ENCODE results near the gene LBHD2. TPM values are rescaled to one million over a fixed set of nuclear protein-coding genes. Genes with fewer than 3 reads are reported as not detected.

LBHD2 gene
- total RNA-seq, 6 experiments from 2014 or later: not detected

DNA sequence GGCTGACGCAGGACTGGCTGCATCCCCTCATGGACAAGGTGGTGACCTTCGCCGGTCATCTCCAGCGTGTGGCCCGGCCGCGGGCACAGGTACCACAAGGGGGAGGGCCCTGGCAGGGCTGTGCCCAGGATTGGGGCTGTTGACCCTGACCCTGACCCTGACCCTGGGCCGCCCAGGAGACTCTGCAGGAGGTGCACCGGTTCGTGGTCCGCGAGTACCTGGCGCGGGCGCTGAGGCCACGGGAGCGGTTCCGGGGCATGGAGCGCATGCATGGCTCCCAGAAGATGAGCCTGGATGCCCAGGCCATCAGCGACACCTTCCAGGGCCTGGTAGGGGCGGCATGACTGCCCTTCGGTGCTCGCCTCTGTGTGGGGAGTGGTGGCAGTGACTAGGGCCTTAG lies 23.4 kb downstream of the LBHD2 start:
- 87% methylated on average over 10 of the region's 23 CpGs for WGBS (ENCODE audit: insufficient coverage, low coverage, low lambda C conversion rate, missing lambda C conversion rate)
- TF ChIP-seq, protein P1, sequence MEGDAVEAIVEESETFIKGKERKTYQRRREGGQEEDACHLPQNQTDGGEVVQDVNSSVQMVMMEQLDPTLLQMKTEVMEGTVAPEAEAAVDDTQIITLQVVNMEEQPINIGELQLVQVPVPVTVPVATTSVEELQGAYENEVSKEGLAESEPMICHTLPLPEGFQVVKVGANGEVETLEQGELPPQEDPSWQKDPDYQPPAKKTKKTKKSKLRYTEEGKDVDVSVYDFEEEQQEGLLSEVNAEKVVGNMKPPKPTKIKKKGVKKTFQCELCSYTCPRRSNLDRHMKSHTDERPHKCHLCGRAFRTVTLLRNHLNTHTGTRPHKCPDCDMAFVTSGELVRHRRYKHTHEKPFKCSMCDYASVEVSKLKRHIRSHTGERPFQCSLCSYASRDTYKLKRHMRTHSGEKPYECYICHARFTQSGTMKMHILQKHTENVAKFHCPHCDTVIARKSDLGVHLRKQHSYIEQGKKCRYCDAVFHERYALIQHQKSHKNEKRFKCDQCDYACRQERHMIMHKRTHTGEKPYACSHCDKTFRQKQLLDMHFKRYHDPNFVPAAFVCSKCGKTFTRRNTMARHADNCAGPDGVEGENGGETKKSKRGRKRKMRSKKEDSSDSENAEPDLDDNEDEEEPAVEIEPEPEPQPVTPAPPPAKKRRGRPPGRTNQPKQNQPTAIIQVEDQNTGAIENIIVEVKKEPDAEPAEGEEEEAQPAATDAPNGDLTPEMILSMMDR (IDR thresholded peaks at IDR 0.05): peak in 1 of 4 donors; percentile 6
- no peak for TF ChIP-seq POLR2A (IDR thresholded peaks at IDR 0.05)
- no peaks in the 10 kb centered on the region for H3K9me3 ChIP-seq
- peaks cover 0 to 82% (median 28%) of the 10 kb centered on the region in 4 donors for H3K4me1 ChIP-seq
- peak overlapping the region in 1 of 3 donors; percentile 45 for H3K27ac ChIP-seq
- H3K4me3 ChIP-seq: no peak overlapping the region
- H3K27me3 ChIP-seq: no peaks in the 10 kb centered on the region
- DNase-seq (peak; percentile 70 to 92 (median 78)), ATAC-seq (peak; percentile 4 to 49 (median 35))
- intact Hi-C loops (cut with DNase I): loop anchor here (5.0 to 10.0 kb wide), 3 partner anchors 77 to 185 kb away; no protein-coding TSS in a partner anchor
- peaks cover 0 to under 1% (median 0%) of the 10 kb centered on the region in 4 donors for H3K36me3 ChIP-seq

DNA sequence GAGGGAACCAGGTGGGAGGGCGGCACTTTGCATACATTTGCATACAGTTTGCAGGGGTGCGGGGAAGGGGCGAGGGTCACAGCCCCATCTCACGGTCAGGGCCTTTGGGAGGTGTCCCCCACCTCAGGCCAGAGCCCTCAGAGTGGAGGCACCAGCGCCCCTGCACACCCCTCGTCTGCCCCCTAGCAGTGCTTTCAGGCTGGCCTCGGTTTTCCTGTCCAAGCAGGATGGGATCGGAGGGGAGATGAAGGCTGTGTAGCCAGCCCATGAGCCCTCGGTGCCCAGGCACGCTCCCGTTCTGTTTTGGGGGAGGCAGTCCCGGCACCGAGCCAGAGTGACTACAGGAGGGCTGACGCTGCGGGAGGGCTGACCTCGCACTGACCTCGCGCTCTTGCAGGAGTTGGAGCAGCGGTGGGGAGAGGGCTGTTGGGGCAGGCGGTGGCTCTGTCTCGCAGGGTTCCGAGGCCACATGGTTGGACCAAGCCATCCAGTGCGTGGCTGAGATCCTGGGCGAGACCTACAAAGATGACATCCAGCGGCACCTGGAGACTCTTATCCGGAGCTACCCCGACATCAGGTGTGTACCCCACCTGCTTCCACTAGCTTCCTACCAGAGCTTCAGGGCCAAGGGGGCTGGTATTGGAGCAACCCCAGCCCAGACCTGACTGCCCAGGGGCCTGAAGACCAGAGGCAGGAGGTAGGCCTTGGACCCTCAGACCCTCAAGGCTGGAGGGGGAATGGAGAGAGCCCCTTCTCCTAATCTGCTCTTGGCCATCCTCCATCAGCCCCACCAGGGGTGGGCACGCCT lies 24.1 kb downstream of the LBHD2 start:
- intact Hi-C loops (cut with DNase I): loop anchor here (5.0 to 10.0 kb wide), 3 partner anchors 77 to 184 kb away; no protein-coding TSS in a partner anchor
- 35% methylated on average over 7 of the region's 28 CpGs for WGBS (ENCODE audit: insufficient coverage, low coverage, low lambda C conversion rate, missing lambda C conversion rate)
- no peak for DNase-seq
- ATAC-seq: no peak
- H3K4me1 ChIP-seq: peaks cover 0 to 81% (median 28%) of the 10 kb centered on the region in 4 donors
- no peaks in the 10 kb centered on the region for H3K9me3 ChIP-seq
- TF ChIP-seq POLR2A (IDR thresholded peaks at IDR 0.05): no peak
- TF ChIP-seq, protein P1 (IDR thresholded peaks at IDR 0.05): no peak
- peak overlapping the region in 1 of 3 donors; percentile 45 for H3K27ac ChIP-seq
- H3K4me3 ChIP-seq: no peak overlapping the region
- no peaks in the 10 kb centered on the region for H3K36me3 ChIP-seq
- no peaks in the 10 kb centered on the region for H3K27me3 ChIP-seq

DNA sequence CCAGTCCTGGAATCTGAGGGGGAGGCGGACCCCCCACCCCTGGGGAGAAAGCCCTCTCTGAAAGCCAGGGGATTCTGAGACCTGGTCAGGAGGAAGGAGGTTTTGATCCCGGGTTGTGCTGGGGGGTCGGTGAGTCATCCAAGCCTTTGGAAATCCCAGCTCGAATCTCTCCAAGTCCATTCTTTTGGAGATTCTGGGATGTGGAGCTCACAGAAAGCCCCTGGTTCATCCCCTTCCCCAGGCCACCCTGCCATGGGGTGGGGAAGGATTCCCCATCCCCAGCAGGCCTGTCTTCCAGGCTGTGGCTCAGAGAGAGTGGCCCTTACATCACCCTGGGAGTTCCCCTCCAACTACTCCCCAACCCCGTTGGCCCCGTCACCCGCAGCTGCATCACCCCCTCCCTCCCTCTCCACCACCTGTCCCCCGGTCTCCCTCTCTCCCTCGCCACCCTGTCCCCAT lies 24.8 kb downstream of the LBHD2 start:
- peaks cover 0 to 81% (median 29%) of the 10 kb centered on the region in 4 donors for H3K4me1 ChIP-seq
- no peaks in the 10 kb centered on the region for H3K27me3 ChIP-seq
- ATAC-seq: peak in 1 of 4 donors; percentile 10
- H3K36me3 ChIP-seq: no peaks in the 10 kb centered on the region
- 5% methylated on average over 5 of the region's 9 CpGs for whole genome bisulfite sequencing (ENCODE audit: insufficient coverage, low coverage, low lambda C conversion rate, missing lambda C conversion rate)
- no peak overlapping the region for H3K4me3 ChIP-seq
- TF ChIP-seq, protein P1 (IDR thresholded peaks at IDR 0.05): no peak
- no peak for TF ChIP-seq POLR2A (IDR thresholded peaks at IDR 0.05)
- DNase-seq: peak in 1 of 3 donors; percentile 58
- no peaks in the 10 kb centered on the region for H3K9me3 ChIP-seq
- H3K27ac ChIP-seq: peak overlapping the region in 1 of 3 donors; percentile 45
- intact Hi-C loops (cut with DNase I): loop anchor here (5.0 to 10.0 kb wide), 3 partner anchors 76 to 184 kb away; no protein-coding TSS in a partner anchor

DNA sequence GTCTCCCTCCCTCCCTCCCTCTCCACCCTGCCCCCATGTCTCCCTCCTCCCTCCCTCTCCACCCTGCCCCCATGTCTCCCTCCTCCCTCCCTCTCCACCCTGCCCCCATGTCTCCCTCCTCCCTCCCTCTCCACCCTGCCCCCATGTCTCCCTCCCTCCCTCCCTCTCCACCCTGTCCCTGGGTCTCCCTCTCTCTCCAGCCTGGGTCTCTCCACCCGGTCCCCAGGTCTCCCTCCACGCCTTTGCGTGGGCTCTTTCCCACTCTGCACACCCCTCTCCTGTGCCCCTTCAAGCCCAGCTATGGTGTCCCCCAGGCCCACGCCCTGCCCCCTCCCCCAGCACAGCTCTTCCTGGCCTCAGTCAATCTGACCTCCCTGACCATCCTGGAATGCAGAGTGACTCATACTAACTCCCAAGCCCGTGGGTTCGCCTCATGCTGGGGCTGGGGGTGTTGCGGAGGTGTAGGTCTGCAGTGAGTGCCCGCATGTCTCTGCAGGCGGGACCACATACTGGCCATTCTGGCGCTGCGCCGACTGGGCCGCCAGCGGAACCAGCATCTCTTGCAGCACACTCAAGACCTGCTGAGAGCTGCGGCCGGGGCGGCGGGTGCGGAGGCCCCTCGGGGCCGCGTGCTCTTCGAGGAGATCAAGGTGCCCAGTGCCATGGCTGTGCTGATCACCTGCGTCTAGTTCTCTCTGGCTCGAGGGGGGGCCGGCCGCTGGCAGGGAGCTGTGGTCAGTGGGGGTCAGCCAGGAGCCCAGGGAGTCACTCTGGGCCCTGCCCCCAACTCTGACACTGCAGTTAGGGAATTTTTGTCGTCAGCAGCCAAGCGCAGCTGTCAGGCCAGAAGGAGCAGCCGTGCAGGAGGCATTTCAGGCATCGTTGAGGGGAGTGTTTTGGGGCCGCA lies 25.8 kb downstream of the LBHD2 start:
- Histone ChIP-seq H3K9me3 (no peaks in the 10 kb centered on the region), H3K4me1 (peaks cover 0 to 81% (median 24%) of the 10 kb centered on the region in 4 donors), H3K36me3 (no peaks in the 10 kb centered on the region), H3K27me3 (no peaks in the 10 kb centered on the region), H3K27ac (peak overlapping the region; percentile 44 to 60 (median 47)), H3K4me3 (no peak overlapping the region)
- 41% methylated on average over 11 of the region's 32 CpGs for WGBS (ENCODE audit: insufficient coverage, low coverage, low lambda C conversion rate, missing lambda C conversion rate)
- intact Hi-C loops (cut with DNase I): loop anchor here (5.0 to 10.0 kb wide), 3 partner anchors 75 to 183 kb away; no protein-coding TSS in a partner anchor
- peak in 1 of 3 donors; percentile 53 for DNase-seq
- peak in 1 of 4 donors; percentile 33 for ATAC-seq
- no peak for TF ChIP-seq POLR2A (IDR thresholded peaks at IDR 0.05)
- TF ChIP-seq, protein P1 (IDR thresholded peaks at IDR 0.05): no peak

Measured in right lobe of liver (tissue), 6 donors.